NCI-H2227 (cell line): ENCODE measurements around the gene COMMD7.
A peak's percentile ranks its signal among the peaks of the same experiment; 100 is the strongest.
"Not testable (repeated sequence)": the region's sequence is repeated elsewhere in the genome, so short reads cannot be mapped to it uniquely, and the experiment has no call there.

Experiments used
- DNase-seq: peaks from one replicate; lab custom pipeline; 2025; ENCODE audit not compliant: unreplicated experiment; lab: John Stamatoyannopoulos, UW

Gene COMMD7

DNA sequence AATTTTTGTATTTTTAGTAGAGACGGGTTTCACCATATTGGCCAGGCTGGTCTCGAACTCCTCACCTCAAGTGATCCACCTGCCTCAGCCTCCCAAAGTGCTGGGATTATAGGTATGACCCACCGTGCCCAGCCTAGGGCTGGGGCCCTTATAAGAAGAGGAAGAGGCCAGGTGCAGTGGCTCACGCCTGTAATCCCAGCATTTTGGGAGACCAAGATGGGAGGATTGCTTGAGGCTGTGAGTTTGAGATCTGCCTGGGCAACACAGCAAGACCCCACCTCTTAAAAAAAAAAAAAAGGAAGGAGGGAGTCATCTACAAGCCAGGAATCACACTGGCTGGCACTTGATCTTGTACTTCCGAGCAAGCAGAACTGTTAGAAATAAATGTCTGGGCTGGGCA is 13.9 kb downstream of the COMMD7 start:
- DNase-seq, result not testable (repeated sequence)

- not testable (repeated sequence) for DNase-seq
Measured at GRCh38 chr20:32728435-32728834, 14.8 kb downstream of the COMMD7 start.

GRCh38 chr20:32727683-32728082 is 15.6 kb downstream of the COMMD7 start:
- no peak for DNase-seq

DNA sequence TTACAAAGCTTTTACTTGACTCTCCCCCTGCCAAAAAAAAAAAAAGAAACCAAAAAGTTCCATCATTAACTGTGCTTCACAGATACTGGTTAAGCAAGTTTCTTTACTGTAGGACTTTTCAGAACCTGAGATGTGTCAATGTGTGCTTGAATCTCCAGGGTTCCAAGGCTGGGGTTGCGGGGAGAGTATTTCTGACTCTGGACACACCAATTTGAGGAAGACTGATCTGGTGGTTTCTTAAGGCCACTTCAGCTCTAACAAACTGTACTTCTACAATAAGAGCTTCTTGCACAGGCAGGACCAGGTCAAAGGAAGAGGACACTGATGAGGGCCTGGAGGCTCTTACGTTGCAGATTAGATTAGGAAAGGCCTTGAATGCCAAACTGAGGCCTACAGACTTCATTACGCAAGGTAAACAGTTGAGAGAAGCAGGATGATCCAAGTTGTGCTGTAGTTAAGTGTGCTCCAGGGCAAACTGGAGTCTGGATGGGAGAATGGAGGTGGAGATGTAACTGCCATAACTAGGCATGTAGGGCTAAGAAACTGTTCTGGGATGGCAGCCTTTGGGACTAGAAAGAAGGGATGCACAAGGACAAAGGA is 24.4 kb downstream of the COMMD7 start:
- no peak for DNase-seq

GRCh38 chr20:32711346-32711745 is 31.9 kb downstream of the COMMD7 start:
- DNase-seq, result peak; percentile 44

DNA sequence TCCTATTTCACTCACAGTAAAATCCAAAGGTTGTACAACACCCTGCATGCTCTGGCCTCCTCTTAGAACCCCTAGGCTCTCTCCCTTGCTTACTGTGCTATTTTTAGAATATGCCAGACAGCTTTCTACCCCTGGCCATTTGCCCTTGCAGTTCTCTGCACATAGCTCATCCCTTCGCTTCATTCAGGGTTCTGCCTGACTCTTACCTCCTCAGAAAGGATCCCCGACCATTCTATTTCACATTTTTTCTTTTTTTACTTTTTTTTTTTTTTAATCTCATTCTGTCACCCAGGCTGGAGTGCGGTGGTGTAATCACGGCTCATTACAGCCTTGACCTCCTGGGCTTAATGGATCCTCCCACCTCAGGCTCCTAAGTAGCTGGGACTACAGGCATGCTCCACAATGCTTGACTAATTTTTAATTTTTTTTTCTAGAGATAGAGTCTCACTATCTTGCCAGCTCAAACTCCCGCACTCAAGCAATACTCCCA is 33.6 kb downstream of the COMMD7 start:
- peak; percentile 50 for DNase-seq

DNA sequence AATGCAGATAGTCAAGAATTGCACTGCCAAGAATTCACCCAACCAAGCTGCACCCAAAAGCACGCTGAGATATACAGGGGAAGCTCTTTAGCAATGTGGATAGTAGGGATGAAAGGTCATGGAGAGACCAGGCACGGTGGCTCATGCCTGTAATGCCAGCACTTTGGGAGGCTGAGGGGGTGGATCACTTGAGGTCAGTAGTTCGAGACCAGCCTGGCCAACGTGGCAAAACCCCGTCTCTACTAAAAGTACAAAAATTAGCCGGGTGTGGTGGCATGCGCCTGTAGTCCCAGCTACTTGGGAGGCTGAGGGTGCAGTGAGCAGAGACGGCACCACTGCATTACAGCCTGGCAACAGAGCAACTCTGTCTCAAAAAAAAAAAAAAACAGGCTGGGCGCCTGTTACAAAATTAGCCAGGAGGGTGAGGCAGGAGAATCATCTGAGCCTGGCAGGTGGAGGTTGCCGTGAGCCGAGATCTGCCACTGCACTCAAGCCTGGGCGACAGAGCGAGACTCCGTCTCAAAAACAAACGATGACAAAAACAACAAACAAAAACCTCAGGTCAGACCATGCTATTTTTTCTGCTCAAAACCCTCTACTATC is 34.1 kb downstream of the COMMD7 start:
- peak; percentile 26 for DNase-seq

DNA sequence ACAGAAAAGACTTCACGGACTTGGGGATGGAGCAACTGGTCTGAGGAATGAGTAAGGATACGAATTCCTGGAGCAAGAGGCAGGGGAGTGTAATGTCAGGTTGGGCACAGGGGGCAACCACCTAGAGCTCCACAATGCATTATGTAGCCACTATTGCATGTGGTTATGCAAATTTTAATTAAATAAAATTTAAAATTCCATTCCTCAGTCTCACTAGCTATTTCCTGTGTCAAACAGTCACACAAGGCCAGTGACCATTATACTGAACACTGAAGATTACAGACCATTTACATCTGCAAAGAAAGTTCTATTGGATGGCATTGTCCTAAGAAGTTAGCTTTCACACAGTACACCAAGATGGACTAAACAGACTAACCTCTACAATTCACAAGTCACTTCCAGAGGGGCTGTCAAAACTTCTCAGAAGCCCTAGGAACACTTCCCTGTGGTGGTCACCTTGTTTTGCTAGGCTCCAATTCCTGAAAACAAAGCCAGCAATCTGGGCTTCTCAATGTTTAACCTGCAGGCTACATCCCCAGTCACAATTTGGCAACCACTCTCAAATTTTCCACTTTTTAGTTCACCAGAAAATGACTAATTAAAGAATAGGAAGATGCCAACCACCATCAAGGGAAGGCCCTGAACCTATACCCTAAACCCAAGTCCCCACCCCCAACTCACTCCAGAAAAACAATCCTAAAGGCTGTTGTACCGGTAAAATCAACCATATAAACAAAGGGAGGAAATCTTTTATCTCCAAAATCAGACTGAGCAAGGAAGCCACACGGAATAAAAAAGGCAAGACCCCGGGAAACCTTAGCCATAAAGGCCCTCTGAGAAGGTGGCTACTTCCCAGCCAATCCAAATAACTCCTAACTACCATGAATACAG is 35.3 kb downstream of the COMMD7 start:
- DNase-seq, result no peak

DNA sequence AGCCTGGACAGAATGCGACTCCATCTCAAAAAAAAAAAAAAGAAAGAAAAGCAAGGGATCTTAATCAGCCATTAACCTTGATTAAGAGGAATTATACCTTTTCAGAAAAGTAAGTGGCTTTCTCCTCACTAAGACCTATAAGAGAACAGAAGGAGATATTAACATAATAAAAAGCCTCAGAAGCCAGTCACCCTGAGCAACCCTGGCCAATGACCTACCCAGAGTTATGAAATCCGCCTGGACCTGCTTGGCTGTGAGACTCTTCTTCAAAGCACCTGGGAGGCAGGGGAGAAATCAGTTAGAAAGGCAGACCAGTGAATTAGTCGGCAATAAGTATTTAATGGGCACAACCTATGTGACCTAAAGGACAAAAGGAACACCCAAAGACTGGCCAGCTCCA is 36.8 kb downstream of the COMMD7 start:
- no peak for DNase-seq

DNA sequence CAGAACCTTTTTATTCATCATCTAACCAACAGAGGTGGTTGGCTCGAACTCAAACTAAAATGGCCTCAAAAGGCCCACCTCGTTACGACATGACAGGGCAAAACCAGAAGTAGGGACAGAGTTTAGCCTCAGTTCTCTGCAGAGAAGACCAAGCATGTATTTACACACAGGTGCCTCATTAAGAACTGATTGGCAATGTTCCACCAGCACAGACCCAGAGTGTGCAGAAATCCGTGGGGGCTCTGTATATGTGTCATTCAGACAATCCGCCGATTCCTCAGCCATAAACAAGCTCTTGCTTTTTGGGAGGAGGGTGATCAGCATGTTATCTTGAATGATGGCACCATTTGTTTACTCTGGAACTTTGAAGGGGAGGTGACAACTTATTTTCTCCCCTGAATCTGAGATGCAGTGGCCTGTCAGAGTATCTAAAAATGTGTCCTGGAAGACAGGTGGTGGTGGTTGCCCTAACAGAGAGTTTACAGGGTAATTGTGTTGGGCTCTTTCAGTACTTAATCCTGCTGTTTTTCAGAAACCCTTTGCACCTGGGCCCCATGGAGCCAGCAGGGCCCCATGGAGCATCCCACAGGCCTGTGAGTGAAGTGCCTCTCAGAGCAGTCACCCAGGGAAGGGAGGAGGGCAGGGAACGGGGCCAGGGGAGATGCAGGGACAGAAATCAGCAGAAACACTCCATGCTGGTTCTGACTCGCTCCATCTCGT is 40.4 kb downstream of the COMMD7 start:
- DNase-seq, result peak; percentile 38

GRCh38 chr20:32697608-32698007 is 45.7 kb downstream of the COMMD7 start:
- no peak for DNase-seq

GRCh38 chr20:32695089-32695488 is 48.2 kb downstream of the COMMD7 start:
- DNase-seq, result no peak

GRCh38 chr20:32688966-32689365 is 54.3 kb downstream of the COMMD7 start:
- not testable (repeated sequence) for DNase-seq

DNA sequence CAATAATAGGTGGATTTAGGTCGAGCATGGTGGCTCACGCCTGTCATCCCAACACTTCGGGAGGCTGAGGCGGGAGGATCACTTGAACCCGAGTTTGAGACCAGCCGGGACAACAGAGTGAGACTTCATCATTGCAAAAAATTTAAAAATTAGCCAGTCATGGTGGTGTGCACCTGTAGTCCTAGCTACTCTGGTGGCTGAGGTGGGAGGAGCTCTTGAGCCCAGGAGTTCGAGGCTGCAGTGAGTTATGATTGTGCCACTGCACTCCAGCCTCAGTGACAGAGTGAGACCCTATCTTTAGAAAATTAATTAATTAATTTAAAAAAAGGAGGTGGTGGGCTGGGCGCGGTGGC is 56.1 kb downstream of the COMMD7 start:
- DNase-seq, result no peak

GRCh38 chr20:32686530-32687179 is 56.6 kb downstream of the COMMD7 start:
- no peak for DNase-seq

- DNase-seq, result no peak
Measured at GRCh38 chr20:32685541-32686529, 57.4 kb downstream of the COMMD7 start.

GRCh38 chr20:32682508-32682987 is 60.7 kb downstream of the COMMD7 start:
- DNase-seq, result no peak

DNA sequence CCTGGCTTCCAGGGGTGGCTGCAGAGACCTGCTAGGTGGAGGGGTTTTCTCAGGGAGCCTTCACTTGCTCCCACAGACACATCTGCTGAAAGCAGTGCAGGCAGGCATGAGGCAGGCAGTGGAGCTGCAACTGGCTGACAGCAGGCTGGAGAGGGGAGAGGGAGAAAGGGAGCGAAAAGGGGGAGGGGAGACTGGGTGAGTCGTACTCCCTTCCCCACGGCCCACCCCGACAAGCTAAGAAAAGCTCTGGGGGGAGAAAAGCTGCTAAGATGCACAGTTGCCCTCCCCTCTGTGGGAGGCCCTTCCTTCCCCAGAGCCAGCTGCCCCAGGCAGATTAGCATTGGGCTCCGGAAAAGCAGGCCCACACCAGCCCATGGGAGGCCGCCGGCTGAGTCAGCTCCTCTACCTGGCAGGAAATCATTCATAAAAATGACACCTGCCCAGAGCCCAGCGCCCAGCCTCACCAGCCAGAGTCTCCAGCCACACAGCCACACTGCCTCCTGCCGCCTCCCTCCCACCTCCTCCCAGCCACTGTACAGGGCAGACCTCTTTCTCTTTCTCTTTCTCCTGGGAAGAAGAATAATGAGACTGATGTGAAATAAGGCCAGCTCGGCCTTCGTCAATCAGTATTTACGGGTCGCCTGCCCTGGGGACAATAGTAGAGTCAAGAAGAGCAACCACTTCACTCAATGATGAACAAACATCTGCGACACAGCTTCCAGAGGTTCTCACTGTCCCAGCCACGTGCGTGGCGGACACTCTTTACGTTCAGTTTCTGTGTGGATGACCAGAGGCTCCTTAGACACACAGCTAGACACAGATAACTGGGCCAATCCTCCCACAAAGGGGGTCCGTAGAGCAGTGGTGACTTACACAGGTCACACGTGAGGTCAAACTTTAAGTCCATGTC is 61.8 kb downstream of the COMMD7 start:
- DNase-seq, result peak; percentile 61
